ENCODE results near the gene TOR4A.
"Not testable (repeated sequence)": the region's sequence is repeated elsewhere in the genome, so short reads cannot be mapped to it uniquely, and the experiment has no call there.

Gene TOR4A

GRCh38 chr9:137326445-137327065 is 49.0 kb downstream of the TOR4A start:
- Histone ChIP-seq H3K27ac (no peak overlapping the region), H3K27me3 (no peaks in the 10 kb centered on the region), H3K9me3 (no peaks in the 10 kb centered on the region), H3K36me3 (no peaks in the 10 kb centered on the region), H3K4me3 (ENCODE audit: low read depth in 1 of 2, low read length in 1 of 2) (no peak overlapping the region), H3K4me1 (ENCODE audit: control insufficient read depth in 1 of 2, insufficient read depth in 1 of 2, low read depth in 1 of 2, low read length in 1 of 2) (peaks cover 0 to 5% of the 10 kb centered on the region in 2 experiments)
- no peak for TF ChIP-seq CTCF (IDR thresholded peaks at IDR 0.05)

- not testable (repeated sequence) for H3K9me3 ChIP-seq; H3K36me3 ChIP-seq; H3K27me3 ChIP-seq; H3K27ac ChIP-seq; H3K4me3 ChIP-seq (ENCODE audit: low read depth in 1 of 2, low read length in 1 of 2); H3K4me1 ChIP-seq (ENCODE audit: control insufficient read depth in 1 of 2, insufficient read depth in 1 of 2, low read depth in 1 of 2, low read length in 1 of 2)
Measured at GRCh38 chr9:137327641-137328550, 50.4 kb downstream of the TOR4A start.

GRCh38 chr9:137329590-137329989 is 52.1 kb downstream of the TOR4A start:
- not testable (repeated sequence) for H3K4me3 ChIP-seq (ENCODE audit: low read depth in 1 of 2, low read length in 1 of 2); H3K27ac ChIP-seq; H3K36me3 ChIP-seq; H3K9me3 ChIP-seq; H3K4me1 ChIP-seq (ENCODE audit: control insufficient read depth in 1 of 2, insufficient read depth in 1 of 2, low read depth in 1 of 2, low read length in 1 of 2); H3K27me3 ChIP-seq

GRCh38 chr9:137330689-137331088 is 53.2 kb downstream of the TOR4A start:
- no peaks in the 10 kb centered on the region for H3K27me3 ChIP-seq
- no peaks in the 10 kb centered on the region for H3K36me3 ChIP-seq
- peaks cover 0 to 5% of the 10 kb centered on the region in 2 experiments for H3K4me1 ChIP-seq (ENCODE audit: control insufficient read depth in 1 of 2, insufficient read depth in 1 of 2, low read depth in 1 of 2, low read length in 1 of 2)
- H3K27ac ChIP-seq, result no peak overlapping the region
- no peaks in the 10 kb centered on the region for H3K9me3 ChIP-seq
- TF ChIP-seq CTCF (IDR thresholded peaks at IDR 0.05), result no peak
- no peak overlapping the region for H3K4me3 ChIP-seq (ENCODE audit: low read depth in 1 of 2, low read length in 1 of 2)

- Histone ChIP-seq H3K36me3 (no peaks in the 10 kb centered on the region), H3K9me3 (no peaks in the 10 kb centered on the region), H3K27me3 (no peaks in the 10 kb centered on the region), H3K4me3 (ENCODE audit: low read depth in 1 of 2, low read length in 1 of 2) (no peak overlapping the region), H3K4me1 (ENCODE audit: control insufficient read depth in 1 of 2, insufficient read depth in 1 of 2, low read depth in 1 of 2, low read length in 1 of 2) (no peaks in the 10 kb centered on the region), H3K27ac (no peak overlapping the region)
- no peak for TF ChIP-seq CTCF (IDR thresholded peaks at IDR 0.05)
Measured at GRCh38 chr9:137331929-137332328, 54.4 kb downstream of the TOR4A start.

Measured in neutrophil (primary cell).